Erythroblast (primary cell): ENCODE data around the gene SUPT3H.
"Not testable (repeated sequence)": the region's sequence is repeated elsewhere in the genome, so short reads cannot be mapped to it uniquely, and the experiment has no call there.

ENCODE experiments used
- DNase-seq, 2 experiments: peaks; one replicate each; lab custom pipeline; 2025; lab: John Stamatoyannopoulos, UW
- GATA1 ChIP-seq: IDR thresholded peaks from 2 replicates; pipeline ENCODE4 v1.6.1; 2011; ENCODE audit warnings: low read depth, mild to moderate bottlenecking, control low read depth, low read length, moderate library complexity
- POLR2A ChIP-seq: IDR thresholded peaks from 2 replicates; pipeline ENCODE4 v1.6.1; 2011; ENCODE audit warnings: mild to moderate bottlenecking, low read length

The SUPT3H gene

DNA sequence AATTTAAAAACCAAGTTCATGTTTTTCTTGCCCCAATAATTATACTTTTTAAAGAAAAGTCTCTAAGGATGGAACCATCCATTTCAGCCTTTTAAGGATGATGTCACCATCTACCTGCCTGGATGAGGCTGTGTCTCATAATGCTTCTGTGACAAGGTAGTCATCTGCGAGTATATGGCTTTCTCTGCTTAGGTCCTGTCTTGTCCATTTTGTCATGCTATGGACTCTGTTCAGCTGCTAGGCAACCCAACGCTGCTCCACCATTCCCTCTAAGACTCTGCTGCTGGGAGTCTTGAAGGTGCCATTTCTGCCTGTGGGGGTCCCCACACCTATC is 509.4 kb downstream of the SUPT3H start:
- TF ChIP-seq GATA1 (no peak), POLR2A (no peak)

DNA sequence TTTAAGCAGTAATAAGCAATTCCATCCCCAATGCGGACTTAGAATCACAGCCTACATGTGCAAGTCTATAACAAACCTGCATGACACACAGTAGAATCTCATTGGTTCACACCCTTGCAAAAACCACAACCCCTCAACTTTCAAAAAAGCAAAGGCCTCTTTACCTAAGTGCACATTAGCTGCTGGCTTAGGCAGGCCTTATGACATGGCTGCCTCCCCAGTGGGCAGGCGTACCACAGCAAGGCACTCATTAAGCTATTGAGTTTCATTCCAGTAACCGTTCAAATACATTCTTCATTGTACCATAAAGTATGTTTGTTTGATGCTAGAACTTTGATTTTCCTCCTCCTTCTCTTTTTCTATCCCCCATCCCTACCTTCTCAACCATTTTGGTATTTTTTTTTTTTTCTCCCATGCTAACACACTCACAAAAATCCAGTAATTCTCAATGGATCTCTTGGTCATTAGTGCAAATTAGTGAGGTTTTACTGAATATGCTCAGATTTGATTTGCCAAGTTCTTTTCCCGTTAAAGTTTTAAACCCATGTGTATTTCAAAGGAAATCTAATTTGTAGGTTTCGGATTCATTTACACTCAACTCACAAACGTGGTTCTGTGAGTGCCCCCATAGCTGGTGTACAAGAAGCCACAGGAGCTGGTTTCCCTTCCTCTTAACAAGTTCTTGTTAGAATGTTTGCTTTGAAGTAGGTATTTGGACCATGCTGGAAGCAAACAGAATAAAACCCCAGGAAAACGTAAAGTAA is 510.0 kb downstream of the SUPT3H start:
- TF ChIP-seq POLR2A (no peak), GATA1 (no peak)

More for the DNA sequence above, 509.4 kb downstream of the SUPT3H start:
- no peak for DNase-seq

DNA sequence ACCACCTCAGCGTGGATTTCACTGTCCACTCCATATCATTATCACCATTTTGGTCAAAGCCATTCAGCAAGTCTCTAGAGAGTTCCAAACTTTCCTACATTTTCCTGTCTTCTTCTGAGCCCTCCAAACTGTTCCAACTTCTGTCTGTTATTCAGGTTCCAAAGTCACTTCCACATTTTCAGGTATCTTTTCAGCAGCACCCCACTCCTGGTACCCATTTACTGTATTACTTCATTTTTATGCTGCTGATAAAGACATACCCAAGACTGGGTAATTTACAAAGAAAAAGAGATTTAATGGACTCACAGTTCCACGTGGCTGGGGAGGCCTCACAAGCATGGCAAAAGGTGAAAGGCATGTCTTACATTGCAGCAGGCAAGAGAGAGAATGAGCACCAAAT is 512.5 kb downstream of the SUPT3H start:
- not testable (repeated sequence) for DNase-seq

More for the DNA sequence above, 510.0 kb downstream of the SUPT3H start:
- DNase-seq, result no peak

DNA sequence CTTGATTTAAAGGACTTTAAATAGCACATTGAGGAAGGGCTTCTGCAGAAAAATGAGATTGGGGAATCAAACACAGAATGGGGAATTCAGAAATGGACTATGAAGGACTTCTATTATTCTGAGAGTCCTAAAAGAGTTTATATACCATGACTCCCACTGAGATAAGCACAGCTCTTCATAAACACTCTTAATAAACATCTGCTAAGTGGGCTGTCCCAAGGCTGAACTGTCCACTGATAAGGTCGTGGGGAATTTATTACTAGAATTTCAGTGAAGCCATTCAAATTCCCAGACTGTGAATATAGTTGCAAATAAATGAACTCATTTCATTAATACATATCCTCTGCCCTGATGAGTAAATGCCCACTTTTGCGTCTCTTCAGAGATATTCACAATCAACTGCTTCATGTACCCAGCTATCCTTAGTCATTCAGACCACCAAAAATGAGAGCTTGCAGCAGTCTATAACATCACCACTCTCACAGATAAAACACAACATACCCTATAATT is 517.8 kb downstream of the SUPT3H start:
- TF ChIP-seq POLR2A, result no peak
- no peak for TF ChIP-seq GATA1

DNA sequence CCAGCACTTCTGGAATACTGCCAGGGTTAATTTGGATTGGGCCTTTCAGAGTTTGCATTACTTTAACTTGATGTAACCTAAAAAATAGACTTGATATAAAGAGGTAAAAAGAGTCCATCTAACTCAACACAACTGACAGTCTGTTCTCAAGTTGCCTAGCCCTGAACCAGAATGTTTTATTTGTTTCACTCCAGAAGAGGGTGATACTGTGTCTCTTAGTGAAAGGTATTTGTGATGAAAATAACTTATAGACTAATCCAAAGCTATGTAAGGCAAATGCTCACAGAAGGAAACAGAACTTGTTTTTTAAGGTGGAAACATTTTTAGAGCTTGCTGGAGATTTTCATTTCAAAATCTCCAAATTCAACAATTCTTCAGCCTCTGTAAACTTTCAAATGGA is 518.7 kb downstream of the SUPT3H start:
- no peak for DNase-seq
- no peak for TF ChIP-seq POLR2A
- no peak for TF ChIP-seq GATA1

More for the DNA sequence above, 517.8 kb downstream of the SUPT3H start:
- DNase-seq, result no peak

DNA sequence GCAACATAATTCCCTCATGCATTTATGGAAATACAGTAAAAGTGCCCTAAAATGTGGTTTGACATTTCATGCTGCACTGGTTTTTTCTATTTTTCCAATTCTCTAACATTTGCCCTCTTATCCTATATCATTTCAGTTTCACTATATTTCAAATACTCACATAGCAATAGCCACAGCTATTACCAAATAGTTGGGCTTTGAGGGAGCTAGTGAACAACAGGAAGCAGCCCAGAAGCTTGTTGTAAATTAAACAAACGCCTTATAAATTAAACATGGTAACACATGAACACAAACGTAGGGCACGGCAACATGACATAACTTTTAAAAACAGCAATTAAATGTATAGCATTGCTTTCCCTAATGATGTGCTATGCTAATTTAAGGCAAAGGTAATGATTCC is 521.3 kb downstream of the SUPT3H start:
- DNase-seq, result no peak
- no peak for TF ChIP-seq GATA1
- no peak for TF ChIP-seq POLR2A

DNA sequence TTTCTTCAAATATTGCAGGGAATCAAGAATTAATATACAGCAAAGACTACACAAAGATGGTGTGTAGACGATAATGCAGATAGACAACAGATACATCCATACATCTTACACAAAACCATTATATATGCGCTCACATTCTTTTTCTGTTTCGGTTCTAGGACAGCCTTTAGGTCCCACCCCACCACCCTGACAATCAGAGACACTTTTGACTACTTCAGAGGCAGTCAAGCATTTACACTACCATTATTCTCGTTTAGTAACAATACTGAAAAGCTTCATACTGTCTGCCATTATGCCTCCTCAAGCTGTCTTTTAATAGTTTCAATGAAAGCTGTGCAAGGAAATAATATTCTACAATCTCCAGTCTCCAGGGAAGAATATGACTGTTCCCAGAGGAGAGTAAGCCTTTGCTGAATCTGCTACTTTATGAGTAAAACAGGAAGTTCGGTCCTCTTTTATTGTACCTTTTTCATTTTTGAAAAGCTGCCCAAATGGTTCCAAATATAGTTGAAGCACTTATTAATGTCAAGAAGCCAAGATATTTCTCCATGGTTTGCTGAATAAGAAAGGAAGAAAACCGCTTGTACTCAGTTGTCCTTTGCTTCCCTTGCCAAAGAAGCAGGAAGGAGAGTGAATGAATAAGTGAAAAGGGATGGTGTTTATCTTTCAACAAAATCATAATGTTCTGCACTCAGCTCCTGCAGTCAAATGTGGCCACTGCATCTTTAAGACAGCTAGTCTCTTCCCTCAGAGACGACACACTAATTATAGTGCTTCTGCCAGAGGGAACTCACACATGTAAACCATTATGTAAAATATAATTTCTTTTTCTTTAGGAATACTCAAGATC is 521.9 kb downstream of the SUPT3H start:
- TF ChIP-seq POLR2A, result no peak
- no peak for DNase-seq

DNA sequence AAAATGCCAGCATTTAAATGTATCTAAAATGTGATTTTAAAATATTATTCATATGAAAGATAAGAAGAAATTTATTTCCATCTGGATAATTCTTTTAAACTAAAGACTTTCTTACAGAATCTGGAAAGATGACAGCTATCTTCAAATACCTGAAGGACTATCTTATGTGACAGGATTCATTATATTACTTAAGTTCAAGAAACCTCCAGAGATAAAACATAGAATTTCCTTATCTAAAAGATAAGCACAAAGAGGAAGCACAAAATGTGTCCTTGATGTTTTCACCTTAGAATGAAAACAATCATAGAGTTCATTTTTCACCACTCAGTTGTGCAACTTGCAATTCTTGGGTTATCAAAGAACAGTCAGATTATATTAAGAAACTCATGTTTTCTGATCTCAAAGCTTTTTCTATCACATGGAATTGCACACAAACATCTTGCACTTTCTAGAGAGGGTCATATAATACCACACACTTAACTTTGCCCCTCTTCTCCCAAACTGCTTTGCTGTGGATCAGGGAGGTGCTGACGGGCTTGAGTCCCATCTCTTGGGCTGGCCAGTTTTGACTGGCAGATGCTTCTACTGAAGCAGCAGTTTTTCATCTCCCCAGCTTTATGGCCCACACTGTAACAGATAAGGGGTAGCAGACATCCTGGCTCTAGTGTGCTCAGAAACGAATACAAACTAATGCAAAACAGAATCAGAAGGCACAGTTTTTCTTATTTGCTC is 522.9 kb downstream of the SUPT3H start:
- no peak for TF ChIP-seq GATA1
- no peak for TF ChIP-seq POLR2A
- DNase-seq, result no peak

DNA sequence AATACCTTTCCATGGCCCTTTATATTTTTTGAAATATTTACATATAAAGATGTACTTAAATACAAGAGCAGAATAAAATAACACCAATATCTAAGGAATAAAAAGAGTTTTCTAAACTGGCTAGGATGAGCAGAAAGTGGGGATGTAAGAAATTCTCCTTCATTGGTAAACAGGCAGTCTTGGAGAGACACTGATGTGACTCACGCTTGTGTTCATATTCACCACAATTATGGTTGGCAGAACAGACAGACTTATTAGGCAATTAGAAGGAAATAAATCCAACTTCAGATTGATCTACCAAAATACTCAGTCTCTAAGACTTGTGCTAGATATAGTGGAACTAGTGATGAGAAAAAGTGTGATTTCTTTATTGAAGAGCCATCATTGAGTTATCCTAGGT is 526.6 kb downstream of the SUPT3H start:
- TF ChIP-seq POLR2A (no peak), GATA1 (no peak)
- DNase-seq, result no peak

DNA sequence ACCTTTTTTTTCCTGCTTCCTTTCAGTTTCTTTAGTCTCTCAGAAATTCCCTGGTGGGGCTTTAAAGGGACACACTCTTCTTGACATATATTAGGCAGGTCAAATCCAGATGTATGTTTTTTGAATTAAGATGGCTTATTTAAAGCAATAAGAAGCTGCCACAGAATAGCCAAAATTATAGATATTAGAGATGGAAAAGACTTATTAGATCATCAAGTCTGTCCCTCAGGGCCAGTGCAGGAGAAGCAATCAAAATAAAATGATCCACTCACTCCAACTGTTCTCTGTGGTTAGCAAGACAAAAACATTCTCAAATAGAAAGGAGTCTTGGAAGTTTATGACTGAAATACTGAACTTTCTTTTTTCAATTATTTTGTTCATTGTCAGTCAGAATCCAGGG is 527.4 kb downstream of the SUPT3H start:
- DNase-seq, result no peak
- TF ChIP-seq GATA1 (no peak), POLR2A (no peak)

DNA sequence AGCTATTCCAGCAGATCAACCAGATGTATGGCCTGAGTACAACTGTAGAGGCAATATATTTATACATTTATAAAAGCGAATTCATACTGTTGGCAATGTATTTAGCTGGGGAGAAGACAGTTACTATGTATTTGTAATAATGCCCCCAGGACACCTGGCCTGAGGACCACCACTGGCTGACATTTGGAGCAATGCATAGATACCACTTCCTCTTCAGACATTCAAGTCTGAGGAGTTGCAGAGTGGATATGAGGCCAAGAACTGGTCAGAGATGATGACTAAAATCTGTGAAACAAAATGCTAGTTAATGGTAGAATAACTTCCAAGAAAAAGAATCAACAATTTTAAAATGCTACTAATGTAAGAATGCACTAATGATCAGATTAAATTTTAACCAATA is 527.9 kb downstream of the SUPT3H start:
- TF ChIP-seq POLR2A (no peak), GATA1 (no peak)
- DNase-seq, result no peak

DNA sequence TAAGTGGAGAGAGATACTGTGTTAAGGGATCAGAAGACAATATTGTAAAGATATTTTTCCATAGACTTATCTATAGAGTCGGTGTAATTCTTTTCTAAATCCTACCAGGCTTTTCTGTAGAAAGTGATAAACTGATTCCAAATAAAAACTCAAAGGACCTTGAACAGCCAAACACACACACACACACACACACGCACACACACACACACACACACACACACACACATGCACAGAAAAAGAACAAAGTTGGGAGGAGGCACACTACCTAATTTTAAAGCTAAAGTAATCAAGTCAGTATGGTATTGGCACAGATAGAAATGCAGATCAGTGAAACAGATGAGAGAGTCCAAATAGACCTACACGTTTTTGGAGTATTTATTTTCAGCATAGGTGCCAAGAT is 534.0 kb downstream of the SUPT3H start:
- TF ChIP-seq POLR2A (no peak), GATA1 (no peak)
- DNase-seq, result no peak

DNA sequence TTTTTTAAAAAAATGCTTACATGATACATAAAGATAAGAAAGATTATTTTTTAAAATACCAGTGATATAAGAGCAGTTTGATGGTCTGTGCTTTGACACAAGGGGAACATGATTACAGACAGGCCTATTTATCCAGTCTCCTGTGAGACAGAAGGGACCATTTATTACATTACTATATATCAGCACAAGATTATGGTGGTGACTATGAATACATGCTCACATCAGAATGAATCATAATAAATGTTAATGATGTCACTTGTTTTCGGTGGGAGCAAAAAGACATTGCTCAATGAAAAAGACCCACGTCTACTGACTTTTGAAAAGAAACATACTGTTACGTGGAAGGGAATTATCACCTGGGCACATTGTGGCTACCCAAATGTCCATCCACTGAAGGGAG is 535.1 kb downstream of the SUPT3H start:
- no peak for DNase-seq
- TF ChIP-seq POLR2A (no peak), GATA1 (no peak)

DNA sequence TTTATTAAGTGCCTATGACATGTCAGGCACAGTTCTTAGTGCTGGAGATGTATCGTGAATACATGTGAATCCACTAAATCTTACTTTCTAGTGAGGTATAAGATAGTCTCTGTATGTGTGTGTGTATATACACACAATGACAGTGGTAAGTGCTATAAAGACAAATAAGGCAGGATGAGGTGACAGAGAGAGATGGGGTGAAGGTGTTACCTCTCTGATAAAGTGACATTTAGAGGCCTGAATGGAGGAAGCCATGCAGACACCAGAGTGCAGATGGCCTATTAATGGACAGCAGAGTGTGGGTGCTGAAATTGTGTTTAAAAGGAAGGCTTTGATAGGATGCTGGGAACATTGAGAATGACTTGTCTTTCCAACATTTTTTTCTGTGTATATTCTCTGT is 535.9 kb downstream of the SUPT3H start:
- no peak for TF ChIP-seq GATA1
- TF ChIP-seq POLR2A, result no peak
- no peak for DNase-seq

DNA sequence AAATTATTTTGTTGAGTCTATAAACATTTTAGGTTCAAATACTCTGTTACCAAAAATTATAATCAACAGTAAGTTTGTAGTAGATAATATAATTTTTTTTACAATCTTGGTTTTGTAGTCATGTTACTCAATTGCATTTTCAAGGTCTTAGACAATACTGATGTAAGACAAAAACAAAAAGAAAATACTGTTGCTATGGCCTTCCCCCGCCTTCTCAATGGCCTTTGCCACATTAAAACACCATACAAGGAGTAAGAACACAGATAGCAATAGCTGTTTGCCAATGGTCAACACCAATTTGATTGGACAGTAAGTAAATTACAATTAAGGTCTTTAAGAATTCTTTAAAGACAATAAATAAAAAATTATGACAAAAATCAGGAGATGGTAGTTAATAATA is 540.0 kb downstream of the SUPT3H start:
- no peak for DNase-seq
- TF ChIP-seq POLR2A (no peak), GATA1 (no peak)
